GM12878 (cell line): ENCODE results near the gene ULK1. TPM values are rescaled to one million over a fixed set of nuclear protein-coding genes. Genes with fewer than 3 reads are reported as not detected.

ENCODE experiments used
- ATAC-seq: fragments of 200-7000 bp; cut with Tn5 transposase; 3 replicates; pipeline ENCODE4 v1.9.1; 2020; ENCODE audit warnings: mild to moderate bottlenecking, moderate library complexity
- BruUV-seq: library from RNA; stranded (reverse); fragments of 400-500 nt; replicated peaks from 2 replicates; lab custom pipeline; 2021; lab: Mats Ljungman, UMichigan
- CTCF ChIA-PET: fragments of 300-600 bp; sonication (Branson Sonifier 250); formaldehyde crosslinking; extraction: SDS; loops from one replicate; lab custom pipeline; 2021; ENCODE audit warnings: inconsistent platforms; lab: Yijun Ruan, JAX
- POLR2A ChIA-PET: fragments of 350-600 bp; formaldehyde crosslinking; extraction: SDS; loops from one replicate; lab custom pipeline; 2021; ENCODE audit warnings: inconsistent platforms; lab: Charles Lee
- RAD21 ChIA-PET: fragments of 300-600 bp; sonication (Branson Sonifier 250); formaldehyde crosslinking; loops from one replicate; lab custom pipeline; 2023; ENCODE audit warnings: antibody characterized with exemption; ENCODE audit not compliant: unreplicated experiment; lab: Charles Lee
- SMC1A ChIA-PET: fragments of 300-600 bp; sonication (Branson Sonifier 250); formaldehyde crosslinking; loops from one replicate; lab custom pipeline; 2023; ENCODE audit not compliant: unreplicated experiment, uncharacterized antibody; lab: Charles Lee
- DNase-seq: peaks from one replicate; pipeline ENCODE4 v3.0.0-alpha.2; 2011; ENCODE audit warnings: low read depth, low spot score
- FAIRE-seq: peaks from 3 replicates; lab custom pipeline; 2011; peaks lifted over from hg19 to GRCh38; lab: Jason Lieb, UNC
- H2AFZ ChIP-seq: 2 replicates; pipeline ENCODE4 v1.6.0; 2011; ENCODE audit warnings: low read depth, low read length, control low read depth; ENCODE audit not compliant: control insufficient read depth
- H3K27ac ChIP-seq: 2 replicates; pipeline ENCODE4 v1.5.1; 2011; ENCODE audit warnings: control low read depth; ENCODE audit not compliant: control insufficient read depth, insufficient read depth
- H3K27me3 ChIP-seq, 2 experiments: replicated peaks in 1 of 2; 2 replicates each; pipeline versions ENCODE4 v1.6.0 to v1.6.1; 2011; ENCODE audit warnings: low read length in 1 of 2; ENCODE audit not compliant: control insufficient read depth in 2 of 2, insufficient read depth in 2 of 2
- H3K36me3 ChIP-seq, 2 experiments: 2 replicates each; pipeline ENCODE4 v1.5.1; 2011; ENCODE audit warnings: low read length in 1 of 2; ENCODE audit not compliant: control insufficient read depth in 2 of 2, insufficient read depth in 2 of 2
- H3K4me1 ChIP-seq: 2 replicates; pipeline ENCODE4 v1.6.1; 2011; ENCODE audit warnings: mild to moderate bottlenecking, low read length, moderate library complexity, mixed read lengths; ENCODE audit not compliant: control insufficient read depth, insufficient read depth
- H3K4me2 ChIP-seq: 2 replicates; pipeline ENCODE4 v1.6.0; 2011; ENCODE audit warnings: control low read depth; ENCODE audit not compliant: control insufficient read depth, insufficient read depth
- H3K4me3 ChIP-seq: fragments of 200-600 bp; sonication (generic); 2 replicates; pipeline ENCODE4 v1.5.1; 2016
- H3K79me2 ChIP-seq: 2 replicates; pipeline ENCODE4 v1.6.0; 2011; ENCODE audit warnings: low read length; ENCODE audit not compliant: control insufficient read depth, insufficient read depth
- H3K9ac ChIP-seq: 2 replicates; pipeline ENCODE4 v1.8.0; 2011; ENCODE audit warnings: low read length, control low read depth, mixed read lengths; ENCODE audit not compliant: control insufficient read depth, insufficient read depth
- H3K9me3 ChIP-seq: replicated peaks from 3 replicates; pipeline ENCODE4 v1.5.1; 2011; ENCODE audit warnings: mild to moderate bottlenecking, low read length; ENCODE audit not compliant: control insufficient read depth, insufficient read depth
- H4K20me1 ChIP-seq: 2 replicates; pipeline ENCODE4 v1.6.0; 2011; ENCODE audit not compliant: control insufficient read depth, insufficient read depth
- CUX1 ChIP-seq: IDR thresholded peaks from 2 replicates; pipeline ENCODE4 v1.6.1; 2012; ENCODE audit warnings: improper control_type of control experiment, low read depth, low read length; ENCODE audit not compliant: insufficient replicate concordance
- IRF3 ChIP-seq: fragments of 450-650 bp; IDR thresholded peaks from 2 replicates; pipeline ENCODE4 v1.6.1; 2014; ENCODE audit warnings: mild to moderate bottlenecking
- SKIL ChIP-seq: fragments of 450-650 bp; IDR thresholded peaks from 2 replicates; pipeline ENCODE4 v1.6.1; 2017; ENCODE audit warnings: mild to moderate bottlenecking, low read depth, inconsistent platforms; ENCODE audit not compliant: poor library complexity, severe bottlenecking
- ZNF24 ChIP-seq: fragments of 450-650 bp; IDR thresholded peaks from 2 replicates; pipeline ENCODE4 v1.6.1; 2017; ENCODE audit warnings: antibody characterized with exemption, mild to moderate bottlenecking
- WGBS: methylation state at CpG from one replicate; pipeline ENCODE4 v1.1.6; 2016; ENCODE audit warnings: low lambda C conversion rate; ENCODE audit not compliant: insufficient replicate concordance, insufficient coverage; ENCODE audit errors: missing lambda C conversion rate; 5-methylcytosine and 5-hydroxymethylcytosine counted together
- in situ Hi-C: fragments of 300-500 bp; cut with MboI; formaldehyde crosslinking; loops from 9 replicates; pipeline ENCODE4 v1.14.3; 2018; ENCODE audit warnings: mixed read lengths
- intact Hi-C: fragments of 100-400 bp; cut with micrococcal nuclease; formaldehyde crosslinking; loops from one replicate; pipeline ENCODE4 v1.14.2; 2022; ENCODE audit not compliant: unreplicated experiment
- polyA plus RNA-seq, 11 experiments: library from polyadenylated mRNA; depleted of rRNA in 4 of 11; unstranded in 6 of 11; stranded (reverse) in 5 of 11; fragments of >200 nt; fragmentation: Nextera tagmentation in 4 of 11; fragmentation: Illumina TruSeq in 1 of 11; extraction: Ambion mirVana in 4 of 11; extraction: Trizol in 1 of 11; gene quantifications; 1 replicate in 1 of 11; 2 replicates in 10 of 11; pipeline versions ENCODE4 v1.2.1 to v1.2.3, GENCODE V29; 2011 to 2016; ENCODE audit warnings: inconsistent platforms in 2 of 11, missing spikeins in 2 of 11, low read depth in 1 of 11
- total RNA-seq, 4 experiments: library from RNA; depleted of rRNA in 3 of 4; stranded (reverse); fragments of >200 nt in 3 of 4; fragmentation: Illumina TruSeq in 1 of 4; extraction: Trizol in 1 of 4; gene quantifications; 2 replicates each; pipeline versions ENCODE4 v1.2.1 to v1.2.3, GENCODE V29; 2013 to 2021

ULK1 gene
- total and polyA plus RNA-seq, 10 of the 15 experiments (the other 5 are each of a cell fraction or from before 2014, with no cell fraction given): 0.13 to 14.1 (median 1.5) TPM

GRCh38 chr12:131882804-131883520, 11.5 kb upstream of the ULK1 start:
- ATAC-seq (no peak), DNase-seq (no peak), FAIRE-seq (no peak)
- Histone ChIP-seq H3K9me3 (no peaks in the 10 kb centered on the region; the same call in 2 of the 3 replicates), H3K27ac (no peak overlapping the region), H4K20me1 (no peaks in the 10 kb centered on the region), H3K27me3 (no peaks in the 10 kb centered on the region; a peak in 1 of 4 replicates), H3K4me3 (no peak overlapping the region), H3K9ac (no peak overlapping the region), H3K79me2 (no peaks in the 10 kb centered on the region), H3K4me2 (no peak overlapping the region), H3K36me3 (no peaks in the 10 kb centered on the region), H3K4me1 (no peaks in the 10 kb centered on the region), H2AFZ (no peak overlapping the region)
- intact Hi-C loops: no loop called here
- POLR2A ChIA-PET: no interaction called here
- BruUV-seq: no TSS peak
- in situ Hi-C loops: no loop called here
- WGBS: 70% methylated on average over 16 of the region's 16 CpGs
- SMC1A ChIA-PET: no interaction called here
- RAD21 ChIA-PET: no interaction called here
- TF ChIP-seq IRF3: no peak
- TF ChIP-seq ZNF24: no peak
- TF ChIP-seq SKIL: no peak
- TF ChIP-seq CUX1: no peak
- CTCF ChIA-PET: interaction anchor here (0.6 kb wide), 2 partner anchors 20 to 1870 kb away, joined by 3 read pairs; no protein-coding TSS in a partner anchor
